RPMI8226 (cell line): ENCODE data around the gene VIPR2.
"Not testable (repeated sequence)": the region's sequence is repeated elsewhere in the genome, so short reads cannot be mapped to it uniquely, and the experiment has no call there.

Experiments
- DNase-seq: peaks from one replicate; pipeline ENCODE4 v3.0.0-alpha.2; 2015

VIPR2 gene

GRCh38 chr7:159144758-159145489 is at the start of gene VIPR2:
Gene VIPR2, minus strand, starts transcription at chr7:159144867. Its CDS starts 96 bp downstream, at chr7:159144771.
- DNase-seq = no peak

GRCh38 chr7:159193543-159194090 is 49.0 kb upstream of the VIPR2 start:
- DNase-seq = no peak

- DNase-seq = no peak
These were observed 48.2 kb upstream of the VIPR2 start for GRCh38 chr7:159192725-159193453.

GRCh38 chr7:159192013-159192412 is 47.3 kb upstream of the VIPR2 start:
- DNase-seq = peak; percentile 32

DNA sequence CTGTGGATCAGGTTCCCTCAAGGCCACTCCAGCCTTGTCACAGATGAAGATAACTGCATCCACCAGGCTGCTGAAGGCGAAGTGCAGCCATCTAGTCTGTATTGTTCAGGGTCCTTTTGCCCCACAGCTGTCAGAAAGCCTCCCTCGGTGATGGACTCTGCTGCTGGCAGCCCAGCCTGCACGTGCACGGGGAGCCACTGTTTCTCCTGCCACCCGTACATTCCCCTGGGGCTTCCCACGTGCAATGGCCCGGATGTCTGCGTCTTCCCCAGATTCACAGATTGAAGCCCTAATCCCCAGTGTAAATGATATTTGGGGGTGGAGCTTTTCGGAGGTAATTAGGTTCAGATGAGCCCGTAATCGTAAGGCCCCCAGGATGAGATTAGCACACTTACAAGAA is 46.6 kb upstream of the VIPR2 start:
- DNase-seq = no peak

GRCh38 chr7:159188011-159188410 is 43.3 kb upstream of the VIPR2 start:
- DNase-seq = no peak

- DNase-seq = no peak
These were observed 34.6 kb upstream of the VIPR2 start for GRCh38 chr7:159179241-159179640.

DNA sequence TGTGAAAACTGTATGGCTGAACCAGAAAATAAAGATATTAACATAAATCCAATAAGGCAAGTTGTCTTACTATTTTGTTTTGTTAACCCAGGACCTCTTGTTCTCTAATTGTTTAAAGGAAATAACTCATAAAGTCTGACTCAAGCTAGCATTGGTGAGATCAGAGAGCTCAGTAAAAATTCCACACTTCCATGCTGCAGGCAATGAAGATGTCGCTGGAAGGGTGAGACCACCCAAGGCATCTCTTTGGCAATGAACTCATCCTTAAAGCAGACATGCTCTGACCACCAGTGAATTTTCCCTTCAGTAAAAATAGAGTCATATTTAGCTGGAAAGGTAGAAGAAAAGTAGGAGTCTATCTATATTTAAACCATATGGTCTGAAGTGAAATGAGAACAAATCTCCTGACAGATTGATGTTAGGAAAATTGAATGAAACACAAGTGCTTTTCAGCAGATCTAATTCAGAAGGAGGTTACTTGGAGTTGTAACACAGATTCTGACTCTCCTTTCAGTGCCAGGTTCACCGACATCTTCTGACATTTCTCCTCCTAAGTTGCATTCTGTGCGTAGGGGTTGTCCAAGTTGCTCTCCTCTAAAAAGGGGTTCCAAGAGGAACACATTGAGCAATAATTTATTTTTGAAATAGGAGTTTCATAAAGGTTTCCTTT is 32.8 kb upstream of the VIPR2 start:
- no peak for DNase-seq

DNA sequence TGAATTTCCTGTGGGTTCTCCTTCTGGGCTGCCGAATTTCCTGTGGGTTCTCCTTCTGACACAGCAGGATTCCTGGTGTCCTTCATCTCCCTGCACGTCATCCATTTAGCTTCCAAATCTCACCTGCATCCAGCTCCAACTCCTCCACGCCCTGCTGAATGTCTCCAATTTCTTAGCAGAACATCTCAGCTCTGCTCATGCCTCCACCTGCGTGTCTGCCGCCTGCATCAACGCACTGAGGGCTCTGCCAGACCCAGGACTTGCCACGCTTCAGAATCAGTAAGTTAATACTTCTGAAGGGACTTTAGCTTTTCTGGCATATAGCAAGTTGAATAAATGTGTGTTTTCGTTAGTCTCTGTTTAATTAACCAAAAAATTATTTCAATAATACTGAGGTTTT is 31.1 kb upstream of the VIPR2 start:
- no peak for DNase-seq

DNA sequence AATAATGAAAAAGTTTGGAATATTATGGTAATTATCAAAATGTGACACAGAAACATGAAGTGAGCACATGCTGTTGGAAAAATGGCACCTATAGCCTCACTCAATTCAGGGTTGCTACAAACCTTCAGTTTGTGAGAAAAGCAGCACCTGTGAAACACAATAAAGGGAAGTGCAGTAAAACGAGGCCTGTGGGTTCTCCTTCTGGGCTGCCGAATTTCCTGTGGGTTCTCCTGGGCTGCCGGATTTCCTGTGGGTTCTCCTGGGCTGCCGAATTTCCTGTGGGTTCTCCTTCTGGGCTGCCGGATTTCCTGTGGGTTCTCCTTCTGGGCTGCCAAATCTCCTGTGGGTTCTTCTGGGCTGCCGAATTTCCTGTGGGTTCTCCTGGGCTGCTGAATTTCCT is 30.4 kb upstream of the VIPR2 start:
- DNase-seq = not testable (repeated sequence)

DNA sequence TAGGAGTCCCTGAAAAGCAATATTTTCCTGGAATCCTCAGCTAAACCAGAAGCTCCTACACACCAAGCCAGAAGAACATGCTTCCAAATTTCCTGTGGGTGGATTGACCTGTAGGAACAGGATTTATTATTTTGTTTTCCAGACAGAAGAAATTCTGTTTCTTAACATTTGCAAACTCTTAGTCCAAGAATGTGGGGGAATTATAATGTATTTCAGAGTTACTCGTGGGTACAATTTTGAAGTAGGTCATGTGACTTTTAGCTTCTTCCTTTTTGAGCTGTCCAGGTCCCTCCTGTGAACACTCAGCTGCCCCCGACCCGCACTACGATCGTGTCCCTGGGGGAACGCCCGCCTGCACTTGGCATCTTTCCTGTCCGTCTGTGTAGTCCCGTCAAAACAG is 27.7 kb upstream of the VIPR2 start:
- no peak for DNase-seq

GRCh38 chr7:159169391-159169790 is 24.7 kb upstream of the VIPR2 start:
- no peak for DNase-seq

GRCh38 chr7:159167139-159167538 is 22.5 kb upstream of the VIPR2 start:
- peak; percentile 35 for DNase-seq

GRCh38 chr7:159166530-159166929 is 21.9 kb upstream of the VIPR2 start:
- no peak for DNase-seq

GRCh38 chr7:159165352-159165751 is 20.7 kb upstream of the VIPR2 start:
- no peak for DNase-seq

DNA sequence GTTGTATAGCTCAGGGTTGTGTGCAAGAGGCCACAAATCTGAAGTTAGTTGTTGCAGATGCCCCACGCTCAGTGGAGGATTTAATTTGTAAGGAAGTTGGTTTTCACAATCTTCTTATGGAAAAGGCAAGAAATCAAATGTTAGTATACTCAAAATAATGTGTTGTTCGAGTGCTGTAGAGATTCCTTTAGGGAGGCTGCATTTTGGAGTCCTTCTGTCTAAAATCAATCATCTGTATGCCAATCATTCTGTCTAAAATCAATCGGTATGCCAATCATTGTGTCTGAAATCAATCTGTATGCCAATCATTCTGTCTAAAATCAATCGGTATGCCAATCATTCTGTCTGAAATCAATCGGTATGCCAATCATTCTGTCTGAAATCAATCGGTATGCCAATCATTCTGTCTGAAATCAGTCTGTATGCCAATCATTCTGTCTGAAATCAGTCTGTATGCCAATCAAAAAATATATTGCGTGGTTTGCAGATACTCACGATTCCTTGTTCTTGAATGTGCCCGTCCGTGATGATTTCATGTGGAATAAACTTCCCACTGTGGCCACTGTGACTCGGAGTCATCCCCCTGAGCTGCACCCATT is 19.1 kb upstream of the VIPR2 start:
- not testable (repeated sequence) for DNase-seq

DNA sequence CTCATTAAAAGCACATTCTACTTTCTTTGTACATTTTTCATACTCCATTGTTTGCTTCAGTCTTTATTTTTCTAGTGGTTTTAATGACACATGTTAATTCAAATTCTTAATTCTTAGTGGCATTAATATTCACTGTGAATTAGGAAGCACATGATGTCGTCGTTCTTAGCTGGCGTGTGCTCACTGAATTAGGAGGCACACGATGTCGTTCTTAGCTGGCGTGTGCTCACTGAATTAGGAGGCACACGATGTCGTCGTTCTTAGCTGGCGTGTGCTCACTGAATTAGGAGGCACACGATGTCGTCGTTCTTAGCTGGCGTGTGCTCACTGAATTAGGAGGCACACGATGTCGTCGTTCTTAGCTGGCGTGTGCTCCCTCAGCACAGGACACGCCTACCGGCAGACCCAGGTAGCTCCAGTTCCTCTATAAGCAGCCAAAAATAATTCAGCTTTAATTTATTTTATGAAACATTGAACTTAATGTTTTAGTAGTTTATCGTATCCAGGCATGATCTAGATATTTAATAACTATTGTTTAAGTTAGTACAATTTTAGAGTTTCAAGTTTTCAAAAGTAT is 17.5 kb upstream of the VIPR2 start:
- DNase-seq = not testable (repeated sequence)

DNA sequence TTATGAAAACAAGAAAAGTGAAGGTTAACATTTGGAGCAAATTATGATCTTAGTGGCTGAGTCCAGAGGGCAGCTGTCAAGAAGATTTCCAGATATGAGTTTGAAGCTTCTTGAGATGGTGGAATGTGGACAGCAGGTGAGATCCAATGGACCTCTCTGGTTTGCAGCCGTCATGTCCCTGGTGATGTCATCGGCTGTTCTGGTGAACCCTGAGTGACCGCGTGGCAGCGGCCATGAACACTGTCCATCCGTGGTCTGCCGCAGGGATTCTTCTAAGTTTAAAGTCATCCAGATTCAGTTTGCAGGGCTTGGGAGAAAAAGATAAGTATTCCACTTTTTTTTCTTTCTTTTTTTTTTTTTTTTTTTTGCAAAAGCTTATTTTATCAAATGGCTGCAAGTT is 15.8 kb upstream of the VIPR2 start:
- no peak for DNase-seq

DNA sequence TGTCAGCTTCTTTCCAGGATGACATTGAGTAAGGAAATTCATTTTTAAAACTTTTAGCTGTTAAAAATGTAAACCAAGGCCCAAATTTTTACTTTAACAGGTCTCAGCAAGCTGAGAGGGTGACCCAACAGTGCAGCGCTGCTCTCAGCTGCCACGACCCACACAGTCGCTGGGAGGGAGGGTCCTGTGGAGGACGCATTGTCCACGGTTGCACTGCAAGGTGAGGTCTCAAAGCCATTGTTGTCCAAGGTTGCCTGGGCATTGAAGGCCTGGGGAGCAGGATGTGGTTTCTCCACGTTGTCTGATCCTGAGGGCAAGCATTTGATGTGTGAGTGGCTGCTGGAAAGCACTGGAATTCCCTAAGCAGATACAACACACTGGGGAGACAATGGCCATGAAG is 15.1 kb upstream of the VIPR2 start:
- no peak for DNase-seq

DNA sequence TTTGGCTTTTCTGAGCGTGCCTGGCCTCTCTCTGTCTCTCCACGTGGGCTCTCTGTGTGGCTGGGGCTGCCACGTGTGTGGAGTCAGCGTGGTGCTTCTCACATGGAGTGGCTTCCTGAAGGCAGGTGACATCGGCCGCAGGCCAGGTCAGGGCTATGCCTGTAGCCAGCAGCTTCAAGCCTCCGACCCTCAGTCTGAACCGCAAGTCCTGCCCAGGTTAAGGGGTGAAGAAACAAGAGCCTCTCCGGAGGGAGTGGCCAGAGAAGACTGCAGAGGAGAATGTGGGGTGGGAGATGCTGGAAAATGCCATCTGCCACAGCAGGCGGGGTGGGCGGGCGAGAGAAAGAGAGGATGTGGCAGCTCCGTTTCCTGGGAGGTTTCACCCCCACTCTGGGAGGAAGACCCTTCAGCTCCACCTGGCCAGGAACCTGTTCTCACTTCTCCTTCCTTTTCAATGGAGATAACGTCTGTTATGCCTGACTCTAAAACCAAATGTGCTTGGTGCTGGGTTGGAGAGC is 14.3 kb upstream of the VIPR2 start:
- DNase-seq = peak; percentile 30

DNA sequence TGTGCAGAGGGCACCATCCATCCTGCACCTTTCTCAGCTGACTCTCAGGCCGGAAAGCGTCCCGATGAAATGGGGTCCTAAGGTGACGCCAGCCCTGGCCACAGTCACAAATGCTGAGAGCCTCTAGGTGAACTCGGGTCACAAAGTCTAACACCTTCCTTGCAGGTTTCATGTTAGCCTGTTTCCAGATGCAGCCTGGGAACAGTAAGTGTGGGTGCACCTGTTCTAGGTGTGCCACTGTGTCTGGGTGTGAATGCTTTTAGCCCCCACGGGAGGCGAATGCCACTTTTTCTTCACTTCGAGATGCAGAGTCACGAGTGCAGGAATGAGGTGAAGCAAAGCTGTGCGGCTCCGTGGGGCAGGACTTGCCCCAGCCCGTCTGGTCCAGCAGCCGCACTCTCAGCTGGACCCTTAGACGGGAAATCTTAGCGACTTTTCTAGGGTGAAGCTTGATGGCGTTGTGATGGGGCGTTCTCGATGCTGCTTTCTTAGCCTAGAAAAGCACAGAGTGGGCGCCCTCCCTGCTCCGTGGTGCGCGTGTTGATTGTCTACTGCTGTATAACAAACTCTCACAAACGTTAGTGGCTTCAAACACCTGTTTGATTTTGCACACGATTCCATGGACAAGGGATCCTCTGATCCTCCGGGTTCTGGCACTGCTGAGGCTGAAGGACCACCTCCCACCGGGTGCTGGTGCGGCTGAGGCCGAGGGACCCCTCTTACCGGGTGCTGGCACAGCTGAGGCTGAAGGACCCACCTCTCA is 13.6 kb upstream of the VIPR2 start:
- no peak for DNase-seq

DNA sequence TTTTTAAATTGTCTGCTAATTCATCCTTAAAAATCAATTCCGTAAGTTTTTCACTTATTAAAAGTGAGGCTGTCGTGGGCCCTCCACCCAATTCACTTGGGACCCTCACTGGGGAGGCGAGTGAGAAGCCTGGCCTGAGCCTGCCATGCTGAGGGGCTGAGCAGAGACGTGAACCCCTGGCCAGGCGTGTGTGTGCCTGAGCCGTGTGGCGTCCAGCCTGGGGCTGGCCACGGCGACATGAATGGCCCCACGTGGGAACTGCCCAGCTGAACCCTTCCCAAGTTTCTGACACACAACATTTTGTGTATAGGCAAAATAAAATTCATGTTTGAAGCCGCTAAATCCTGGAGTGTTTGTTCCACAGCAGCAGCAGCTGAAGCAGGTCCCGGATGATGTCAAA is 13.0 kb upstream of the VIPR2 start:
- DNase-seq = no peak
